GM19468 (cell line): ENCODE measurements around the gene PRKAG2.
"Not testable (repeated sequence)": the region's sequence is repeated elsewhere in the genome, so short reads cannot be mapped to it uniquely, and the experiment has no call there.

ENCODE experiments used
- ATAC-seq: cut with Tn5 transposase; IDR thresholded peaks from one replicate; pipeline ENCODE4 v1.9.1; 2021; ENCODE audit warnings: mild to moderate bottlenecking, moderate library complexity, moderate number of reproducible peaks; ENCODE audit not compliant: unreplicated experiment; ENCODE audit errors: extremely low read depth

PRKAG2 gene

DNA sequence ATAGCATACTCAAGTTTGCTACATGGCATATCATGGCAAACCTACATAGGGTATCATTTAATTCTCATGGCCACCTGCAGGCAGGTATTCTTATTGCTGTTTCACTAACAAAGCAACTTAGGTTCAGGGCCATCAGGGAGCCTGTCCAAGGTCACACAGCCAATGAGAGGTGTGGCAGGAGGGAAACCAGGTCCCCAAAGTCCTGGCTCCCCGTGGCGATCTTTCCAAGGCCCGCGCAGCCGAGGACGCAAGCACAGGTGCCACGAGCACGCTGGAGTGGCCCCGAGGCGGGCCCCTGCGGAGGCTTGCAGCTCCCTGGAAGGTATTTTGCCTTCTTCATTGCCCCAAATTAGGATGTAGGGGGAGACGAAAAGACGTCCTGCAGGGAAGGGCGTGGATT is 20.8 kb downstream of the PRKAG2 start:
- no peak for ATAC-seq

DNA sequence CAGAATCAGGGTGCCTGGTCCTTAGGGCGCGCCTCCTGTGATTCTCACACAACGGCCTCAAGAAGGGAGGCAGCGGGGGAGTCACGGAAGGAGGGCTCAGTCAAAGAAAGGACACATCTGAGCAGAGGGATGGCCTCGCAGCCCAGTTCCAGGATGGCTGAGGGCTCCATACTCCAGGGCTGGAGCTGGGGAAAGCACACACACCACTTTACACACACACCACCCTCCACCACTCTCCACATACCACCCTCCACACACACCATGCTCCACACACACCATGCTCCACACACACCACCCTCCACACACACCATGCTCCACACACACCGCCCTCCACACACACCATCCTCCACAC is 22.2 kb downstream of the PRKAG2 start:
- ATAC-seq = no peak

DNA sequence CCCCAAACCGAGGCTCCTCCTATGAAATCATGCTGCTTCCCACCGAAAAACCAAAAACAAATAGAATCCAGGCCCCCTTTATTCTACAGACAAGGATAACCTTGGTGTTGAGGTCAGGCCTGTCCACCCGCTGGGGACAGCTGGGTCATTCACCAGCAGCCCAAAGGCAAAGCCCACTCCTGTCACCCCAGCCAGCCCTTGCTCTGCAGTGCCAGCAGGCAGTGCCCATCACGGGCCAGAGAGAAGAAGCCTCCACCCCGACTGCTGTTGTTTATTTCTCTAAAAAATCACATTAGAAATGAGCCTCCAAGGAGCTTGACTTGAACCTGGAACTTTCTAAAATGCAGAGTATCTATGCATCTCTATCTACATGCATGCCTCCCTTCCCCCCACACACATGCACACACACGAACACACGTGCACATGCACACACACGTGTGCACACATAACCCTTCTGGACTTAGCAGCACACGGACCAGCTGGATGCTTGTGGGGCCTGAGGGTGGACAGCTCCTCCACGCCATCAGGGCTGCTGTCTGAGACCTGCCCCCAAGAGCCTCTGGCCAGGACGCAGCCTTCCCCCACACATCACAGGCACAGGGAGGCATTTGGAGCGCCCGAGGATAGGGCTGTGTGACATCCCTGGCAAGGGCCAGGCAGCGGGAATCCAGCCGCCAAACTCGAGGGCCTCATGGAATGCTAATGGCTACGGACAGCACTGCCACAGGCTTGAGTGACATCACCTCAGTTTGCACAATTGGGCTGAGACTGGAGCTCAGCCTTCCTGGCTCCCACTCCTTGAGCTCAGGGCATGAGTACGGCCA is 22.8 kb downstream of the PRKAG2 start:
- ATAC-seq = no peak

- no peak for ATAC-seq
Observed at GRCh38 chr7:151852486-151853396, 24.2 kb downstream of the PRKAG2 start.

GRCh38 chr7:151851782-151852181 is 25.1 kb downstream of the PRKAG2 start:
- ATAC-seq = peak; percentile 32

DNA sequence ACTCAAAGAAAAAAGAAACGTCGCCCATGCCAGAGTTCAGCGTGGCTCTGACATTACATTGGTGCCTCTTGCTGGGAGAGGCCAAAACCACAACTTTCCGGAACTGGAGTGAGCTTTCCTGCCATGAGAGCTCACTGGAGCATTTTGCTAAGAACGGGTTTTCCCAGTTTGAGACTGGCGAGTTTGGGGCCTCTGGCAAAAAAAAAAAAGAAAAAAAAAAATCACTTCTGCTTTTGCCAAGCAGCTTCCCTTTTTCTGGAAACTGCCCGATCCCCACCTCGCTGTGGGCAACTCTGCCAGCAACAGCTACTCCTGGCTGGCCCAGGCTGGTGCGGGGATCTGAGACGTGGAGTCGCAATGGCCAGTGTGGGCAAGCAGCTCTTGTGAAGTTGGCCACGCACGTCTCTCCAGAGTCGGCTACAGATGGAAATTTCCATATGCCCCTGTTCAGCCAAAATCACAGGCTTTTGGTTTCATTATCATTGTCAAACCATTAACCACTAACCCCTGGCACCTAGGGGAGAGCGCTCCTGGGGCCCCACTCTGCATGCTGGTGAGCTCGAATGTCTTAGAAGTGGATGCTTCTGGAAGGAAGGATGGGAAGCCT is 25.7 kb downstream of the PRKAG2 start:
- peak; percentile 19 for ATAC-seq

- no peak for ATAC-seq
Observed at GRCh38 chr7:151850491-151851124, 26.3 kb downstream of the PRKAG2 start.

DNA sequence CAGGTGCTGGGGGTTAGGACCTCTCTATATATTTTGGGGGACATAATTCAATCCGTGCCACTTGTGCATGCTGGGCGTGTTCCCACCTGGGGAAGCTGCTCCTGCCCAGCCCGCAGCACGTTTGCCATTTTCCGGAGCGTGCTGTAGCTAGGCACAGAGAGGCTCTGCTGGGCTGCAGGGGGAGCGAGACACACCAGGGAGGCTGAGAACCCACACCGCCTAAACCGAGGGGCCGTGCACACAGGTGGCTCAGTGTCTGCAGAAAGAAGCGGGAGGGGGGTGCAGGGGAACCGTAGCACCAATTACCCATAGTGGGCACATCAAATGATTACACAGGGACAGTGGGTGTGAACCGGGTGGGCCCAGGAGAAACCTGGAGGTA is 27.0 kb downstream of the PRKAG2 start:
- no peak for ATAC-seq

GRCh38 chr7:151849008-151849878 is 27.7 kb downstream of the PRKAG2 start:
- no peak for ATAC-seq

- no peak for ATAC-seq
Observed at GRCh38 chr7:151847681-151848081, 29.2 kb downstream of the PRKAG2 start.

- ATAC-seq = no peak
Observed at GRCh38 chr7:151847136-151847535, 29.8 kb downstream of the PRKAG2 start.

DNA sequence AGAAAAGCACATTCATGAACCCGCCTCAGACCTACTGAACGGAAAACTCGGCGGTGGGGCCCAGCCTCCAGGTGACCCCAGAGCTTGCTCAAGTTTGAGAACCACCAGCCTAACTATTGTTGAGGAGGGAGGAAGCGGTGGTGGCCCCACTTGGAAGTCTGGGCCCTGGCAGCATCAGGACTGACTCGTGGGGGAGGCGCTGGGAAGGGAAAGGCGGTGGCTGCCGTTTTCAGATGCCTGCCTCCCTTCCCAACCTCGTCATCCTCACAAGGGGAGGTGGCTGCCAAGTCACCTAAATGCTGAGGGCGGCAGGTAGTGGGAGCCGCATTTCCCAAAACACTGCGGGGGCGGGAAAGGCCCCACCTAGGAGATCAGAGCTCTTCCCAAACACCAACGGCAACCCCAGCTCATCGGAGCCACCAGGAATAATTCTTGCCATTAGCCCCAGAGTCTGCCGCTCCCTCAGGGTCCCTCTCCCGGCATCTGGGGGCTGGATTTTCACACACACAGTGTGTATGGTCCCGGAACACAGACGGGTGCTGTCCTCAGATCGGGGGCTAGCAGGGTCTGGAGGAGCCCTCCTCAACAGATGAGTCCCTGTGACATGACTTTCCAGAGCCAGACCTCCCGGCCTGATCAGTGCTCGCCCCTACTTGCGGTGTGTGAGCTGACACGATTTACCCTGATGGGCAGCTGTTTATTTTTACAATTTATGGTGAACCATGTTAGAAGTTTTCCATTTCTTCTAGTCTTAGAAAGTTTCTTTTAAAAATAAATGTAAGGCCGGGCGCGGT is 31.3 kb downstream of the PRKAG2 start:
- ATAC-seq = no peak

DNA sequence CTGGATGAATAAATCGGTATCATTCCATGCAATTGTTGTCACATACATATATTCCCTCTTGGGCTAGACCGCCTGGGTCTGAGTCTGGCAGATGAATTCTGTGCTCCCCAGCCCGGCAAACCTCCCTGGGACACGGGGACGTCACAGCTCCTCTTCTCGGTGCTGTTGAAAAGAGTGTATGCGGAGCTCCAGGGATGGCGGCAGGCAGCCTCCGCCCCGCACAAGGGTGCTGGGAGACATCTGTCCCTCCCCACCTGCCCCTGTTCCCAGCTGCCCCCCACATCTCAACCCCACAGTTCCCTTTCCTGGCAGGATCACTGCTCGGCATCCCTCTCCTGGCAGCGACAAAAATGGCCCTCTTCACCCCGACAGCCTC is 32.1 kb downstream of the PRKAG2 start:
- no peak for ATAC-seq

GRCh38 chr7:151844071-151844824 is 32.7 kb downstream of the PRKAG2 start:
- ATAC-seq = no peak

- no peak for ATAC-seq
Observed at GRCh38 chr7:151843181-151843580, 33.7 kb downstream of the PRKAG2 start.

DNA sequence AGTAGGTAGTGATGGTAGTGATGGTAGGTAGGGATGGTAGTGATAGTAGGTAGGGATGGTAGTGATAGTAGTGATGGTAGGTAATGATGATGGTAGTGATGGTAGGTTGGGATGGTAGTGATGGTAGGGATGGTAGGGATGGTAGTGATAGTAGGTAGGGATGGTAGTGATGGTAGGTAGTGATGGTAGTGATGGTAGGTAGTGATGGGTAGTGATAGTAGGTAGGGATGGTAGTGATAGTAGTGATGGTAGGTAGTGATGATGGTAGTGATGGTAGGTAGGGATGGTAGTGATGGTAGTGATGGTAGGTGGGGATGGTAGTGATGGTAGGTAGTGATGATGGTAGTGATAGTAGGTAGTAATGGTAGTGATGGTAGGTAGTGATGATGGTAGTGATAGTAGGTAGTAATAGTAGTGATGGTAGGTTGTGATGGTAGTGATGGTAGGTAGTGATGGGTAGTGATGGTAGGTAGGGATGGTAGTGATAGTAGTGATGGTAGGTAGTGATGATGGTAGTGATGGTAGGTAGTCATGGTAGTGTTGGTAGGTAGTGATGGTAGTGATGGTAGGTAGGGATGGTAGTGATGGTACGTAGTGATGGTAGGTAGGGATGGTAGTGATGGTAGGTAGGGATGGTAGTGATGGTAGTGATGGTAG is 35.4 kb downstream of the PRKAG2 start:
- ATAC-seq = not testable (repeated sequence)

GRCh38 chr7:151840088-151840910 is 36.6 kb downstream of the PRKAG2 start:
- ATAC-seq = no peak
